Endodermal cell (in vitro differentiated cells): ENCODE data around the gene WDR37. TPM values are rescaled to one million over a fixed set of nuclear protein-coding genes. Genes with fewer than 3 reads are reported as not detected.

ENCODE experiments used
- DNase-seq: peaks from one replicate; pipeline ENCODE4 v3.0.0-alpha.2; 2017
- H3K27ac ChIP-seq: 2 replicates; pipeline ENCODE4 v1.5.1; 2013; ENCODE audit warnings: mild to moderate bottlenecking, low read depth, low read length, moderate library complexity
- H3K27me3 ChIP-seq: 2 replicates; pipeline ENCODE4 v1.6.1; 2013; ENCODE audit warnings: mild to moderate bottlenecking, low read length, moderate library complexity; ENCODE audit not compliant: insufficient read depth, control insufficient read depth, poor library complexity, severe bottlenecking
- H3K36me3 ChIP-seq: 2 replicates; pipeline ENCODE4 v1.7.0; 2013; ENCODE audit warnings: mild to moderate bottlenecking, low read length, moderate library complexity; ENCODE audit not compliant: control insufficient read depth, insufficient read depth
- H3K4me1 ChIP-seq: one replicate; pipeline ENCODE4 v1.7.0; 2013; ENCODE audit warnings: low read length; ENCODE audit not compliant: control insufficient read depth, insufficient read depth
- H3K4me3 ChIP-seq: 2 replicates; pipeline ENCODE4 v1.5.1; 2013; ENCODE audit warnings: mild to moderate bottlenecking, low read length, moderate library complexity
- H3K9ac ChIP-seq: 2 replicates; pipeline ENCODE4 v1.6.1; 2013; ENCODE audit warnings: mild to moderate bottlenecking, low read length, moderate library complexity; ENCODE audit not compliant: poor library complexity, severe bottlenecking; ENCODE audit errors: extremely low read depth
- H3K9me3 ChIP-seq: 2 replicates; pipeline ENCODE4 v1.6.1; 2013; ENCODE audit warnings: mild to moderate bottlenecking, low read length, moderate library complexity; ENCODE audit not compliant: control insufficient read depth
- H3K27ac Mint-ChIP-seq: 2 replicates; pipeline ENCODE4 v1.8.0; 2020; ENCODE audit warnings: mixed read lengths
- H3K27me3 Mint-ChIP-seq: 2 replicates; pipeline ENCODE4 v1.8.0; 2021; ENCODE audit warnings: mild to moderate bottlenecking, mixed read lengths; ENCODE audit not compliant: insufficient read depth
- H3K36me3 Mint-ChIP-seq: 2 replicates; pipeline ENCODE4 v1.8.0; 2020; ENCODE audit warnings: low read depth, mixed read lengths
- H3K4me1 Mint-ChIP-seq: 2 replicates; pipeline ENCODE4 v1.8.0; 2020; ENCODE audit warnings: mixed read lengths
- H3K4me3 Mint-ChIP-seq: 2 replicates; pipeline ENCODE4 v1.8.0; 2020; ENCODE audit warnings: mild to moderate bottlenecking, moderate library complexity, mixed read lengths
- H3K9me3 Mint-ChIP-seq: 2 replicates; pipeline ENCODE4 v1.8.0; 2020; ENCODE audit warnings: mild to moderate bottlenecking, mixed read lengths
- CTCF ChIP-seq: fragments of 200-600 bp; sonication (generic); conservative IDR thresholded peaks from 2 replicates; pipeline ENCODE4 v1.5.0; 2021; ENCODE audit warnings: antibody characterized with exemption, mild to moderate bottlenecking
- WGBS, 2 experiments: methylation state at CpG; one replicate each; pipeline versions ENCODE4 v1.1.5 to v1.1.7; 2013; ENCODE audit warnings: missing lambda C conversion rate in 2 of 2, mixed read lengths in 1 of 2; ENCODE audit not compliant: insufficient coverage in 1 of 2, insufficient read length in 1 of 2; 5-methylcytosine and 5-hydroxymethylcytosine counted together
- total RNA-seq, 2 donors: library from RNA; stranded (reverse); fragmentation: NEBNext Ultra II Directional in 1 of 2; extraction: Animal tissue kit (Norgen Biotek cat#: 25700) in 1 of 2; gene quantifications; 2 replicates in 1 of 2; 3 replicates in 1 of 2; pipeline ENCODE4 v1.2.1, GENCODE V29; 2021

WDR37 gene
- total RNA-seq, 2 donors from 2014 or later: 10.7 TPM

DNA sequence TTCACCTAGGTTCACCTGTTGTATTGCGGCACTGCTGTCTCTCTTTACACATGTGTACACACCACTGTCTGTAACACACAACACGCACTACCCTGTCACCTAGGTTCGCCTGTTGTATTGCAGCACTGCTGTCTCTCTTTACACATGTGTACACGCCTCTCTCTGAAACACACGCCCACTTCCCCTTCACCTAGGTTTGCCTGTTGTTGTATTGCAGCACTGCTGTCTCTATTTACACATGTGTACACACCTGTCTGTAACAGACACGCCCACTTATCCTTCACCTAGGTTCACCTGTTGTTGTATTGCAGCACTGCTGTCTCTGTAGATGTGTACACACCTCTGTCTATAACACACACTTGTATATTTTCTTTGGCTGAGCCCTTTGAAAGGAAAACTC is 51.5 kb downstream of the WDR37 start:
- H3K9me3 ChIP-seq: no peaks in the 10 kb centered on the region
- H3K4me1 Mint-ChIP-seq: peaks cover 9% of the 10 kb centered on the region
- no peak for TF ChIP-seq CTCF
- no peak overlapping the region for H3K27ac ChIP-seq
- no peak overlapping the region for H3K4me3 ChIP-seq
- H3K27me3 ChIP-seq: no peaks in the 10 kb centered on the region
- H3K9ac ChIP-seq: no peak overlapping the region
- H3K9me3 Mint-ChIP-seq: no peaks in the 10 kb centered on the region
- H3K4me1 ChIP-seq: no peaks in the 10 kb centered on the region
- H3K4me3 Mint-ChIP-seq: no peak overlapping the region
- peaks cover 64% of the 10 kb centered on the region for H3K36me3 ChIP-seq
- peaks cover 64% of the 10 kb centered on the region for H3K36me3 Mint-ChIP-seq
- H3K27ac Mint-ChIP-seq: no peak overlapping the region
- no peak for DNase-seq
- WGBS, 2 experiments: 92 to 96% methylated on average over 6 of the region's 6 CpGs
- no peaks in the 10 kb centered on the region for H3K27me3 Mint-ChIP-seq

DNA sequence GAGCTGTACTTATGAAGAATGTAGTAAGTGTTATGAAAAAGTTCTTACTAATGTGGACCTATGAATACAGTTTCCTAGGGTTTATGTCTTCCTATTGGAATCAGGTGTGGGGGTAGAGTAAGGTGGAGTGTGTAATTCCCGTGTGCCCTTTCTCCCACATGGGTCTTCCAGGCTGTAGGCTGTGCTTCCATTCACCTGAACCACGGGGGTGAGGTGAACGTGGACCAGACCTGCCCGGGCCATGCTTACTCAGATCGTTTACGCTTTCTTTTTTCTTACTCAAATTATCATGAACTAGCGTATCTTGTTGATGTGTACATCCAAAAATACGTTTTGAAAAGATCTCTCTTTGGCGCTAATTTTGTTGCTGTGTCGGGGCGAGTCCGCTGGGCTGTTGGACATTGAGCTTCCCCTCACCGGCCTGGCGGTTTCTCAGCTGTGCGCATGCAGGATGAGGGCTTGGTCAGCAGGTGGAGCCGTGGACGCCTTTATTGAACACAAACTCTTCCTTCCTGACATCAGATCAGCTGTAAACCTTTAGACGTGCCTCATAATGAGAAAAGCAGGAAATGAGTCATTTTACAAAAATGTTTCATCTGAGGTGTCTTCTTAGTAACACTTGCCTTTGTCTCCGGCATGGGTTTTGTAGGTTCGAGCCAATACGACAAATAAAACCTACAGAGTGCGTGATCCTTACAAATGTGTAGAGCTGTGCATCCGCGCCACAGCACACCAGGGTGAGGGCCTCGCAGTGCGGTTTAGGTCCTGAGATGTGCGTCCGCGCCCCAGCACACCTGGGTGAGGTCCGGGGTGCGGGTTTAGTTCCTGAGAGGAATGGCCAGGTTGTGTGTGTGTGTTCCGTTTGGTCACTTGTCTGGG is 53.8 kb downstream of the WDR37 start:
- DNase-seq: peak; percentile 95
- WGBS, 2 experiments: 70 to 73% methylated on average over 26 to 32 of the region's 32 CpGs
- Mint-ChIP-seq H3K4me1 (peaks cover 21% of the 10 kb centered on the region), H3K27ac (peak overlapping the region; percentile 82), H3K27me3 (no peaks in the 10 kb centered on the region), H3K36me3 (peaks cover 54% of the 10 kb centered on the region), H3K9me3 (no peaks in the 10 kb centered on the region), H3K4me3 (no peak overlapping the region)
- H3K4me3 ChIP-seq: no peak overlapping the region
- H3K27ac ChIP-seq: peak overlapping the region; percentile 54
- H3K9ac ChIP-seq: no peak overlapping the region
- peak; percentile 91 for TF ChIP-seq CTCF
- no peaks in the 10 kb centered on the region for H3K9me3 ChIP-seq
- H3K4me1 ChIP-seq: no peaks in the 10 kb centered on the region
- no peaks in the 10 kb centered on the region for H3K27me3 ChIP-seq
- H3K36me3 ChIP-seq: peaks cover 53% of the 10 kb centered on the region

GRCh38 chr10:1110674-1111119 is 54.5 kb downstream of the WDR37 start:
- Histone ChIP-seq H3K9me3 (no peaks in the 10 kb centered on the region), H3K27me3 (no peaks in the 10 kb centered on the region), H3K9ac (no peak overlapping the region), H3K36me3 (peaks cover 47% of the 10 kb centered on the region), H3K27ac (peak overlapping the region; percentile 54), H3K4me3 (no peak overlapping the region), H3K4me1 (no peaks in the 10 kb centered on the region)
- Mint-ChIP-seq H3K4me3 (no peak overlapping the region), H3K36me3 (peaks cover 50% of the 10 kb centered on the region), H3K27me3 (no peaks in the 10 kb centered on the region), H3K27ac (peak overlapping the region; percentile 82), H3K9me3 (no peaks in the 10 kb centered on the region), H3K4me1 (peaks cover 27% of the 10 kb centered on the region)
- TF ChIP-seq CTCF: no peak
- DNase-seq: peak; percentile 53
- WGBS, 2 experiments: 94 to 96% methylated on average over 5 to 12 of the region's 12 CpGs
